Neutrophil (primary cell): Measurements from ENCODE around the gene WDR7.

Source experiments
- H3K27ac ChIP-seq: fragments of 200-600 bp; sonication (generic); 2 replicates; pipeline ENCODE4 v1.5.1; 2016; ENCODE audit warnings: mild to moderate bottlenecking, moderate library complexity
- H3K27me3 ChIP-seq: fragments of 200-600 bp; sonication (generic); 2 replicates; pipeline ENCODE4 v1.6.0; 2016; ENCODE audit warnings: mild to moderate bottlenecking
- H3K36me3 ChIP-seq: fragments of 200-600 bp; sonication (generic); 2 replicates; pipeline ENCODE4 v1.5.1; 2017
- H3K4me1 ChIP-seq, 2 experiments: fragments of 200-600 bp in 1 of 2; sonication (generic) in 1 of 2; 1 replicate in 1 of 2; 2 replicates in 1 of 2; pipeline versions ENCODE4 v1.5.1 to v1.6.1; 2013 to 2016; ENCODE audit warnings: low read depth in 1 of 2, low read length in 1 of 2, mild to moderate bottlenecking in 1 of 2, moderate library complexity in 1 of 2; ENCODE audit not compliant: control insufficient read depth in 1 of 2, insufficient read depth in 1 of 2
- H3K4me3 ChIP-seq, 2 experiments: fragments of 200-600 bp in 1 of 2; sonication (generic) in 1 of 2; 1 replicate in 1 of 2; 2 replicates in 1 of 2; pipeline ENCODE4 v1.5.1; 2013 to 2016; ENCODE audit warnings: low read depth in 1 of 2, low read length in 1 of 2, mild to moderate bottlenecking in 1 of 2, moderate library complexity in 1 of 2
- H3K9me3 ChIP-seq: fragments of 200-600 bp; sonication (generic); 2 replicates; pipeline ENCODE4 v1.5.1; 2016
- TF ChIP-seq, protein P1 (sequence below): fragments of 200-600 bp; sonication (generic); IDR thresholded peaks from 2 replicates; pipeline ENCODE4 v1.5.1; 2016; ENCODE audit warnings: antibody characterized with exemption

The WDR7 gene

DNA sequence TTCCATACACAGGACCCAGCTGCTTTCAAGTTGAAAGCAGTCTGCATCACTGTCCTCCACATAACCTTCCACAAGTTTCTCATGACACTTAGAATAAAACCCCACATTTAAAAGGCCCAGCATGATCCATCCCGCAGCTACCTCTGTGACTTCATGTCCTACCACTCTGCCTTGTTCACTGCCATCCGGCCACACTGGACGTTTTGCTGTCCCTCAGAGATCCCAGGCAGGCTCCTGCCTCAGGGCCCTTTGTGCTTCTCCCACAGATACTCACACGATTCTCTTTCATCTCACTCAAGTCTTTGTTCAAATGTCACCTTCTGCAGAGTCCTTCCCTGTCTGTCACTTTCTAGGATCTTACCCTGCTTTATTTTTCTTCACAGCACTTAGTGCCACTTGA, 262.8 kb downstream of the WDR7 start:
- TF ChIP-seq, protein P1, sequence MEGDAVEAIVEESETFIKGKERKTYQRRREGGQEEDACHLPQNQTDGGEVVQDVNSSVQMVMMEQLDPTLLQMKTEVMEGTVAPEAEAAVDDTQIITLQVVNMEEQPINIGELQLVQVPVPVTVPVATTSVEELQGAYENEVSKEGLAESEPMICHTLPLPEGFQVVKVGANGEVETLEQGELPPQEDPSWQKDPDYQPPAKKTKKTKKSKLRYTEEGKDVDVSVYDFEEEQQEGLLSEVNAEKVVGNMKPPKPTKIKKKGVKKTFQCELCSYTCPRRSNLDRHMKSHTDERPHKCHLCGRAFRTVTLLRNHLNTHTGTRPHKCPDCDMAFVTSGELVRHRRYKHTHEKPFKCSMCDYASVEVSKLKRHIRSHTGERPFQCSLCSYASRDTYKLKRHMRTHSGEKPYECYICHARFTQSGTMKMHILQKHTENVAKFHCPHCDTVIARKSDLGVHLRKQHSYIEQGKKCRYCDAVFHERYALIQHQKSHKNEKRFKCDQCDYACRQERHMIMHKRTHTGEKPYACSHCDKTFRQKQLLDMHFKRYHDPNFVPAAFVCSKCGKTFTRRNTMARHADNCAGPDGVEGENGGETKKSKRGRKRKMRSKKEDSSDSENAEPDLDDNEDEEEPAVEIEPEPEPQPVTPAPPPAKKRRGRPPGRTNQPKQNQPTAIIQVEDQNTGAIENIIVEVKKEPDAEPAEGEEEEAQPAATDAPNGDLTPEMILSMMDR: no peak
- Histone ChIP-seq H3K27ac (no peak overlapping the region), H3K4me1 (no peaks in the 10 kb centered on the region), H3K36me3 (no peaks in the 10 kb centered on the region), H3K9me3 (no peaks in the 10 kb centered on the region), H3K27me3 (no peaks in the 10 kb centered on the region), H3K4me3 (no peak overlapping the region)

DNA sequence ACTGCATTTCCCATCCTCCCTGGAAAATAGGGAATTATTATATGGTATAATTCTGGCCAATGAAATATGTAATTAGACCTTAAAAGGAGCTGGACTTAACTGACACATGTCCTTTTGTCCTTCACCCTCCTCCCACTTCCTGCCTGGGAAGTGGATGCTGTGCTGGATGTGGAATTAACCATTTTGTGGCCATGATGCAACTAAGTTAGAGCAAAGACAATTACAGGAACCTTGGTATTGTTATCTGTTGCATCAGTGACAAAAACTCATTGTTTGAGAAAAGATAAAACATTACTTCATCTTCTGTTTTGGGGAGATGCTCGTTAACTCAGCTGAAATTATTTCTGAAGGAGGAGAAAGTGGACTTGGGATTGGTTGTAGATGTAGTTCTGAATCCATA, 268.0 kb downstream of the WDR7 start:
- no peaks in the 10 kb centered on the region for H3K4me1 ChIP-seq
- no peaks in the 10 kb centered on the region for H3K9me3 ChIP-seq
- TF ChIP-seq, protein P1: no peak
- H3K4me3 ChIP-seq: no peak overlapping the region
- no peaks in the 10 kb centered on the region for H3K27me3 ChIP-seq
- H3K36me3 ChIP-seq: no peaks in the 10 kb centered on the region
- no peak overlapping the region for H3K27ac ChIP-seq

DNA sequence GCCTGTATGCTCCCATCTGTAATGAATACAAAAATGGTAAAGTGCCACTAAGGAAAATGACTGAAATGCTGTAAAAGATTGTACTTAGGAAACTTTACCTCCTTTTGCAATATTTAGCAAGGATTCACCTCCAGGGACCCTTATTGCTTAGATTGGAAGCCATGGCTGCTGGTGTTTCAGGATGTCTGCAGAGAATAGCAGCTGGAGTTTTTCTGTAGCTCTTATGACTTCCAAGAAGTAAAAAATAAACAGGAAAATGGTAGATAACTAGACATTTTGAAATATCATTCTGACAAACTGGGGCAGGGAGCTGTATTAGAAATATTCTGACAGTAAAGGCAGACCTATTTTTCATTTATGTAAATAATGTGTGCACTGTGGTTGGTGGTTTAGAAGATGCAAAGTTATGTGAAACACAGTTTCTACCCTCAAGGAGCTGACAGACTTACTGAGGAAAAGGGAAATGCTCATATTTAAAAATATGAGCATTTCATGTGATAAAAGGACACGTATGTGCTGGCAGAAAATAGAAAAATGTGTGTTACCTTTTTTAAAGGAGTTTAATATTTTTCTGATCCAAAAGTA, 270.8 kb downstream of the WDR7 start:
- TF ChIP-seq, protein P1: no peak
- Histone ChIP-seq H3K4me1 (no peaks in the 10 kb centered on the region), H3K36me3 (no peaks in the 10 kb centered on the region), H3K27me3 (no peaks in the 10 kb centered on the region), H3K4me3 (no peak overlapping the region), H3K9me3 (no peaks in the 10 kb centered on the region), H3K27ac (no peak overlapping the region)

DNA sequence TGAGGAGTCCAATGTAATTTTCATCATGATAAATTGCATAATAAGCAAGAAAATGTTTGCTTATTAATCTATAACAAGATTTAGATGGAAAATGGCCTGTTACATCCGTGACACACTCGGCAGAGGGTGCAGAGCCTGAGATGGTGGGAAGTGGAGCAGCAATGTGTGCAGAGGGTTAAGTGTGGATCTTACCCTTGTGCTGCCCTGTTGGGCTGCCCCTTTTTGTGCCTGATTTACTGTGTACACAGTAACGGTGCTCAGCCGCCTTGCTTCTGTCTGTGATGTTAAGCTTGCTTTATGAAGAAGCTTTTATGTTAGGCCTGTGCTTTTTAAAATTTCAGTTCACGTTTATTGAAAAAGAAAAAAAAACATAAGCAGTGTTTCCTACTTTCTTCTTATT, 275.6 kb downstream of the WDR7 start:
- no peak overlapping the region for H3K27ac ChIP-seq
- H3K4me1 ChIP-seq: no peaks in the 10 kb centered on the region
- H3K27me3 ChIP-seq: no peaks in the 10 kb centered on the region
- no peak overlapping the region for H3K4me3 ChIP-seq
- no peaks in the 10 kb centered on the region for H3K9me3 ChIP-seq
- TF ChIP-seq, protein P1: no peak
- H3K36me3 ChIP-seq: no peaks in the 10 kb centered on the region

DNA sequence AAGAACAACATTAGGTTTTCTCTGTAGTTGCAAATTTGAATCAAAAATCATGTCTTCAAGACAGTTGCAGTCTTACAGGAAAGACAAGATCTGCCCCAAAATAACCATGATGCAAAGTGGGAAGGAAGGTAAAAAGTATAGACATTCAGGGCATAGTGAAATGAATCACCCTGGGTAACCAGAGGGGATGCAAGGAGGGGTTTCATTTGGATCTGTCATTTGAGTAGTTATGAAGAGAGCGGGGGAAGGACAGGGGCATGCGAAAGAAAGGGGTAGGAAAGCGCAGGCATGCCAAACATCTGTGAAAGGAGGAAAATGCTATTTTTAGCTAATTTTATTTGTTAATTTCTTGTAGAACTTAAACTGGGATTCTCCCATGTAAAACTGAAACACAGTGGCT, 276.6 kb downstream of the WDR7 start:
- Histone ChIP-seq H3K9me3 (no peaks in the 10 kb centered on the region), H3K27me3 (no peaks in the 10 kb centered on the region), H3K36me3 (no peaks in the 10 kb centered on the region), H3K27ac (no peak overlapping the region), H3K4me1 (no peaks in the 10 kb centered on the region), H3K4me3 (no peak overlapping the region)
- TF ChIP-seq, protein P1: no peak

DNA sequence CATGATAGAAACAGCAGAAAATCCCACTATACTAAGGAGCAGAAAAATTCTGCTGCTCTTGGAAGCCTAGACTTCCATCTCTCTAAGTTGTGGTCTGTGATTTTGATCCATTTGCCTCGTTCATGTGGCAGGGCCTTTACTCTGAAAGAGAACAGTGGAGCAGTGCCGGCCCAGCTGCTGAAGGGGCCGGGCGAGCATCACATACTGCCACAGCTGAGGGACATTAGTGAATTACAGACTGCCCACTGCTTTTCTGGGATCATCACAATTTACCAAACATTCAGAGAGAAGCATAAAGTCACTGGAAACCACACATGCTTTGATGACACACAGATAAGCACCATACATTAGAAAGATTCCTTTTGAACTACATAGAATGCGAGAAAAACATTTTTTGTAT, 278.7 kb downstream of the WDR7 start:
- Histone ChIP-seq H3K9me3 (no peaks in the 10 kb centered on the region), H3K27me3 (no peaks in the 10 kb centered on the region), H3K36me3 (no peaks in the 10 kb centered on the region), H3K4me3 (no peak overlapping the region), H3K4me1 (no peaks in the 10 kb centered on the region), H3K27ac (no peak overlapping the region)
- TF ChIP-seq, protein P1: no peak
